Lower leg skin (tissue), 4 donors: ENCODE data around the gene TWIST2. TPM values are rescaled to one million over a fixed set of nuclear protein-coding genes. Genes with fewer than 3 reads are reported as not detected.

Experiments used
- DNase-seq, 2 donors: peaks; one replicate each; pipeline ENCODE4 v3.0.0-alpha.2; 2019; ENCODE audit warnings: low spot score in 2 of 2
- H3K4me3 ChIP-seq: fragments of 200-600 bp; sonication (generic); 2 replicates; pipeline ENCODE4 v1.5.1; 2017; ENCODE audit warnings: mild to moderate bottlenecking, low read depth; ENCODE audit not compliant: poor library complexity, severe bottlenecking
- CTCF ChIP-seq, 3 donors: fragments of 450-650 bp; IDR thresholded peaks; one replicate each; pipeline ENCODE4 v1.5.1; 2016; ENCODE audit warnings: antibody characterized with exemption in 3 of 3, mild to moderate bottlenecking in 3 of 3, moderate library complexity in 2 of 3
- POLR2A ChIP-seq, 2 donors: fragments of 450-650 bp; IDR thresholded peaks; one replicate each; pipeline ENCODE4 v1.6.1; 2016 to 2017; ENCODE audit warnings: antibody characterized with exemption in 2 of 2, mild to moderate bottlenecking in 1 of 2, moderate library complexity in 1 of 2
- WGBS, 2 donors: methylation state at CpG; one replicate each; pipeline ENCODE4 v1.1.5; 2018; 5-methylcytosine and 5-hydroxymethylcytosine counted together
- intact Hi-C: fragments of 100-400 bp; cut with DNase I; formaldehyde crosslinking; loops from one replicate; pipeline ENCODE4 v1.15.0; 2023; ENCODE audit warnings: low total_unique reads
- total RNA-seq, 4 donors: library from RNA; depleted of rRNA; stranded (reverse); fragments of >200 nt; gene quantifications; one replicate each; pipeline ENCODE4 v1.1.0, GENCODE V29; 2016

Gene TWIST2
- total RNA-seq, 4 donors from 2014 or later, result 36.5 to 47.8 (median 38.5) TPM

GRCh38 chr2:238846378-238846627 lies 1.6 kb upstream of the TWIST2 start:
- TF ChIP-seq CTCF (IDR thresholded peaks at IDR 0.05), result no peak
- no peak for TF ChIP-seq POLR2A (IDR thresholded peaks at IDR 0.05)
- DNase-seq, result no peak
- WGBS, 2 donors, result 19 to 31% methylated on average over 17 to 19 of the region's 19 CpGs
- H3K4me3 ChIP-seq, result no peak overlapping the region
- intact Hi-C loops, result no loop called here

GRCh38 chr2:238846628-238847418 lies 1.1 kb upstream of the TWIST2 start:
- intact Hi-C loops, result no loop called here
- no peak for TF ChIP-seq POLR2A (IDR thresholded peaks at IDR 0.05)
- TF ChIP-seq CTCF (IDR thresholded peaks at IDR 0.05), result no peak

GRCh38 chr2:238847419-238847801 lies 475 bp upstream of the TWIST2 start:
- DNase-seq, result peak in 1 of 2 donors; percentile 87
- intact Hi-C loops, result no loop called here
- WGBS, 2 donors, result 0 to 10% methylated on average over 1 to 2 of the region's 30 CpGs
- peak overlapping the region; percentile 47 for H3K4me3 ChIP-seq
- TF ChIP-seq CTCF (IDR thresholded peaks at IDR 0.05) (no peak), POLR2A (IDR thresholded peaks at IDR 0.05) (no peak)

More at GRCh38 chr2:238846628-238847418, 1.1 kb upstream of the TWIST2 start:
- 4 to 8% methylated on average over 10 of the region's 80 CpGs for WGBS, 2 donors
- DNase-seq, result peak in 1 of 2 donors; percentile 83
- peak overlapping the region; percentile 47 for H3K4me3 ChIP-seq

- 4 to 8% methylated on average over 22 to 36 of the region's 36 CpGs for WGBS, 2 donors
- intact Hi-C loops, result no loop called here
- H3K4me3 ChIP-seq, result peak overlapping the region; percentile 47
- no peak for TF ChIP-seq POLR2A (IDR thresholded peaks at IDR 0.05)
- TF ChIP-seq CTCF (IDR thresholded peaks at IDR 0.05), result no peak
- peak in 1 of 2 donors; percentile 78 for DNase-seq
These were observed 748 bp downstream of the TWIST2 start for GRCh38 chr2:238848691-238848975.

GRCh38 chr2:238848976-238849853 lies 1.3 kb downstream of the TWIST2 start:
- TF ChIP-seq POLR2A (IDR thresholded peaks at IDR 0.05), result no peak
- no peak for TF ChIP-seq CTCF (IDR thresholded peaks at IDR 0.05)
- WGBS, 2 donors, result 4 to 5% methylated on average over 39 to 43 of the region's 70 CpGs
- H3K4me3 ChIP-seq, result peak overlapping the region; percentile 47
- DNase-seq, result peak in 1 of 2 donors; percentile 82
- intact Hi-C loops, result no loop called here
